NCI-H2227 (cell line): ENCODE data around the gene ERV3-1.
A peak's percentile ranks its signal among the peaks of the same experiment; 100 is the strongest.
"Not testable (repeated sequence)": the region's sequence is repeated elsewhere in the genome, so short reads cannot be mapped to it uniquely, and the experiment has no call there.

ENCODE experiments used
- DNase-seq: peaks from one replicate; lab custom pipeline; 2025; ENCODE audit not compliant: unreplicated experiment; lab: John Stamatoyannopoulos, UW

ERV3-1 gene

DNA sequence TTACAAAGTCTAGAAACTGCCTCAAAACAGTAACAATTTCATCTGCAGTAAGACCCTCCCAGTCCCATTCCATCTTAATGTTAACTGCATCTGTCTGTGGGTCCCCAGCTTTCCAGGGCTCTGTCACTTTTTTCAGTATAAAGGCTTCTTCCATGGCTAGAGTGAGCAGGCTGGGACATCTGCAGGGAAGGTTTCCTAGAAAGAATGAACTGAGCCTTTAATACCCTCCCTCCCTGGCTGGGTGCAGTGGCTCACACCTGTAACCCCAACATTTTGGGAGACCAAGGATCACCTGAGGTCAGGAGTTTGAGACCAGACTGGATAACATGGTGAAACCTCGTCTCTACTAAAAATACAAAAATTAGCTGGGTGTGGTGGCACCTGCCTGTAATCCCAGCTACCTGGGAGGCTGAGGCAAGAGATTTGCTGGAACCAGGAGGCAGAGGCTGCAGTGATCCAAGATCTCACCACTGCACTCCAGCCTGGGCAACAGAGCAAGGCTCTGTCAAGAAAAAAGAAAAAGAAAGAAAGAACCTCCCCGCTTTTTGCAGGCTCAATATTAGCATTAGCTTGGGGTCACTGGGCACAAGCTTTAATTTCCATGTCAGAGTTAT, 3.4 kb downstream of the ERV3-1 start:
- DNase-seq = no peak

DNA sequence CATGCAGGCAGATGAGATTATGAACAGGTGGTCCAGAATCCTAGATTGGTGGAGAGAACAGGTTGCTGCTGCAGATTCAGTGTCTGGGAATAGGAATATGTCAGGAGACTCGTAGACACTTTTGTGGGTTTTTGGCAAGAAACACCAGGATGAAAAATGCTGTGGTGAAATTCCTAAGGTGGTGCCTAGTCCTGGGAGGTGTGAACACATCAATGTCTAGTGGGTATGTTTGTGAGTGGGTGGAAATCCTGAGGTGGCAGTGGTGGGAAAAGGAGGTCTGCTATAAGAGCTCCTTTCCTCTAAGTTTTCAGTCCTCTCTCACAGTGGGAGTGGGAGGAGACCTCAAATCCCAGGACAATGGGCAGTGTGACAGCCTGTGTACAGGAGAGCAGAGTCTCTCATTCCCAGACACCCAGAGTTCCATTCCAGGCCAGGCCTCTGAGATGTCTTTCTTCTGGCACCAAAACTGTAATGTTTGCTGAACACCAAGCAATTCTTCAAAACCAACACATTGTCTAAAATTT, 5.1 kb downstream of the ERV3-1 start:
- DNase-seq = no peak

GRCh38 chr7:64999165-65000004, 7.1 kb downstream of the ERV3-1 start:
- no peak for DNase-seq

GRCh38 chr7:64998865-64999164, 7.7 kb downstream of the ERV3-1 start:
- no peak for DNase-seq

GRCh38 chr7:64997927-64998391, 8.5 kb downstream of the ERV3-1 start:
- DNase-seq = no peak

DNA sequence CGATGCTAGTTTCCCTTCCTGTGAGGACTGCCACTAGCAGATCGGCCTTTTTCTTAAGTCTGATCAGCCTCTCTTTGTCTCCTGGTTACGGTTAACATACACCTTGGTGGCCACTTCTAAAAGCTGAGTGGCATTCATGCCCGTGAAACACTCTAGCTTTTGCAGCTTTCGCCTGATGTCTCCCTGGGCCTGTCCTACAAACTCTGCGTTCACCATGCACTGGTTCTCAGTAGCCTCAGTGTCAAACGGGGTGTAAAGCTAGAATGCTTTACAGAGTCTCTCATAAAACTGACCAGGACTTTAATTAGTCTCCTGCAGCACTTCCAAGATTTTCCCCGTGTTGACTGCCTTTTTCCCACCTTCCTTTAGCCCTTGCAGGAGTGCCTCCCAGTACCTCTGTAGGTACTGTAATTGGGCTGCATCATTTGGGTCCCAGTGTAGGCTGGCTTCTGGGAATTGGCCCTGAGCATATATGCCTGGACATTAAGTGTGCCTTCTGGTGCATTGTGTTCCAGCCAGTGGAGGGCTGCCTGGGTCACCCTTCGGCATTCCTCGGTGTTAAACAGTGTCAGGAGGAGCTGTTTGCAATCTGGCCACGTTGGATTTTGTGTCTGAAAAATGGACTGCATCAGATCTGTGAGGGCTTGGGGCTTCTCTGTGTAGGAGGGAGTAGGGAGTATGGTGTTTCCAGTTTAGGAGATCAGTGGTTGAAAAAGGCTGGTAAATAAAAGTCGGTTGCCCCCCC, 9.2 kb downstream of the ERV3-1 start:
- no peak for DNase-seq

- no peak for DNase-seq
These were observed 10.2 kb downstream of the ERV3-1 start for GRCh38 chr7:64996305-64996704.

GRCh38 chr7:64993901-64994300, 12.6 kb downstream of the ERV3-1 start:
- no peak for DNase-seq

DNA sequence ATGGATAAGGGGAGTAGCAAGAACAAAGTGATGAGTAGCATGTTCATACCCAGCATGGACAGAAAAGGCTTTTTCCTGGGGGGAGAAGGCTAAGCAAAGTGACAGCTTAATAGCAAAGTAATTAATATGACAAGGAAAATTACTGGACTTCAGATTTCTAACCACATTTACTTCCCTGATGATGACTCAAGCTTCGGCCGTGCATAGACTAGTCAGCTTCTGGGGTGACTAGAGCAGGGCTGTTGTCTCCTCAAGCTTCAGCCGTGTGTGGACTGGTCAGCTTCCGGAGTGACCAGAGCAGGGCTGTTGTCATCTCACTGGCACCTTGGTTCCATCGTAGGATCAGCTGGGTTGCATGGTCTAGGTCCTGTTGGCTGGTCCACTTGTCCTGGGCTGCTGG, 13.5 kb downstream of the ERV3-1 start:
- DNase-seq = no peak

DNA sequence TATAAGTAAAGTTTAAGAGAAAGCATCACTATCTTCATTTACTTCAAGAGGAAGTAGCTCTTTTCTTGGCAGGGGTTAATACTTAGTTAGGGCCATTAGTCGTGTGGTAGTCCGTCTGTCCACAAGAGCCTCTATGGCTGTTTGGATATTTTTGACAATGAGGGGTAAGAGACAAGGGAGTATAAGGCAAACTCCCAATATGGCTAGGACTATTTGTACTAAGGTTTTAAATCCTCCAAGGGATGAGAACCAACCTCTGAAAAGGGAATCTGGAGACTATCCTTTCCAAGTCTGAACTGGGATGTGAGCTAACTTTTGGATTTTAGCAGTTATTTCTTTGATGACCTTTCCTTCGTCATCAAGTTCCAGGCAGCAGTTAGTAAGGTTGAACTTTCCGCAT, 15.6 kb downstream of the ERV3-1 start, which contains the start of gene ZNF117:
TSS of gene ZNF117 (minus strand) at position 101 of the 400 bp plus-strand sequence.
- DNase-seq = no peak

GRCh38 chr7:64990216-64990615, 16.3 kb downstream of the ERV3-1 start:
- no peak for DNase-seq

DNA sequence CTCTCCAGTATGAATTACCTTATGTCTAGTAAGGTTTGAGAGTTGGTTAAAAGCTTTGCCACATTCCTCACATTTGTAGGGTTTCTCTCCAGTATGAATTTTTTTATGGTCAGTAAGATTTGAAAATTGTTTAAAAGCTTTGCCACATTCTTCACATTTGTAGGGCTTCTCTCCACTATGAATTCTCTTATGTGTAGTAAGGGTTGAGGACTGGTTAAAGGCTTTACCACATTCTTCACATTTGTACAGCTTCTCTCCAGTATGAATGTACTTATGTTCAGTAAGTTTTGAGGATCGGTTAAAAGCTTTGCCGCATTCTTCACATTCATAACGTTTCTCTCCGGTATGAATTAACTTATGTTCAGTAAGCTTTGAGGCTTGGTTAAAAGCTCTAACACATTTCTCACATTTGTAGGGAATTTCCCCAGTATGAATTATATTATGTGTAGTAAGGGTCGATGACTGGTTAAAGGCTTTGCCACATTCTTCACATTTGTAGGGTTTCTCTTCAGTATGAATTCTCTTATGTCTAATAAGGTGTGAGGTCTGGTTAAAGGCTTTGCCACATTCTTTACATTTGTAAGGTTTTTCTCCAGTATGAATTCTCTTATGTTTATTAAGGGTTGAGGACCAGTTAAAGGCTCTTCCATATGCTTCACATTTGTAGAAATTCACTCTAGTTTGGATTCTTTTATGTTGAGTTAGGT, 27.8 kb downstream of the ERV3-1 start:
- DNase-seq = no peak

DNA sequence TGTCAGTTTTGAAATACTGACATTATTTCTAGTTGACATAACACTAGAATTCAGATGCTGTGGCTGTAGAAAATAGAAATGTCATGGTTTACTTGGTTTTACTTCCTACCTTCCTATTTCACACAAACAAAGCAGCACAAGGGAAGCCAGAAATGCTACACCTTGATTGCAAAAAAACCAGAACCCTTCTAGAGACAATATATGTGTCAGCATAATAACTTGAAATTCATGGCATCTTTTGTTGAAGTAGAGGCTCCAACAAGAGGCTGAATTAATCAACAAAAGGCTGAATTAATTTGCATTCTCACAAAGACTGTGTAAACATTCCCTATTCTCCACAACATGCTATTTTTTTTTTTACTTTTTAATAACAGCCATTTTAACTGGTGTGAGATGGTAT, 40.9 kb downstream of the ERV3-1 start:
- no peak for DNase-seq

- no peak for DNase-seq
These were observed 47.3 kb downstream of the ERV3-1 start for GRCh38 chr7:64959072-64959747.

- peak; percentile 68 for DNase-seq
These were observed 55.1 kb downstream of the ERV3-1 start for GRCh38 chr7:64951250-64951848.

DNA sequence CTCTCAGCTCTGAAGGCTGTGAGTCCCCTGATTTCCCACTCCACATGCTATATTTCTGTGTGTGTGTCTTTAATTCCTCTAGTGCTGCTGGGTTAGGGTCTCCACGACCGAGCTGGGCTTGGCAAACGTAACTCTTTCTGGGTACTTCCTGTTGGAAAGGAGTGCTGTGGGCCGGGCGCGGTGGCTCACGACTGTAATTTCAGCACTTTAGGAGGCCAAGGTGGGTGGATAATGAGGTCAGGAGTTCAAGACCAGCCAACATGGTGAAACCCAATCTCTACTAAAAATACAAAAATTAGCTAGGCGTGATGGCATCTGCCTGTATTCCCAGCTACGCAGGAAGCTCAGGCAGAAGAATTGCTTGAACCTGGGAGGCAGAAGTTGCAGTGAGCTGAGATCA, 55.8 kb downstream of the ERV3-1 start:
- DNase-seq = not testable (repeated sequence)

DNA sequence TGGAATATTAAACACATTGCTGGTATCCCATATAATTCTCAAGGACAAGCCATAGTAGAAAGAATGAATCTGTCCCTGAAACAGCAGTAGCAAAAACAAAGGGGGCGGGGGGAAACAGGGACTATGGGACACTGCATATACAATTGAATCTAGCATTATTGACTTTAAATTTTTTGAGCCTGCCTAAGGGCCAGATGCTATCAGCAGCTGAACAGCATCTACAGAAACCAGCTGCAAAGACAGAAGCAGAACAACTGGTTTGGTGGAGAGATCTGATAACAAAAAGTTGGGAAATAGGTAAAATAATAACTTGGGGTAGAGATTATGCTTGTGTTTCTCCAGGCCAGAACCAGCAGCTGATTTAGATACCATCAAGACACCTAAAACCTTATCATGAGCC, 57.7 kb downstream of the ERV3-1 start:
- DNase-seq = not testable (repeated sequence)

GRCh38 chr7:64947252-64948000, 59.1 kb downstream of the ERV3-1 start:
- DNase-seq = no peak

- peak; percentile 34 for DNase-seq
These were observed 59.7 kb downstream of the ERV3-1 start for GRCh38 chr7:64946772-64947171.
